ENCODE measurements around the gene EXD3. TPM values are rescaled to one million over a fixed set of nuclear protein-coding genes. Genes with fewer than 3 reads are reported as not detected.
A peak's percentile ranks its signal among the peaks of the same experiment; 100 is the strongest.

EXD3 gene
- polyA plus RNA-seq, 2 of the 4 experiments (the other 2 are of a cell fraction): 3.4 to 4.5 TPM

DNA sequence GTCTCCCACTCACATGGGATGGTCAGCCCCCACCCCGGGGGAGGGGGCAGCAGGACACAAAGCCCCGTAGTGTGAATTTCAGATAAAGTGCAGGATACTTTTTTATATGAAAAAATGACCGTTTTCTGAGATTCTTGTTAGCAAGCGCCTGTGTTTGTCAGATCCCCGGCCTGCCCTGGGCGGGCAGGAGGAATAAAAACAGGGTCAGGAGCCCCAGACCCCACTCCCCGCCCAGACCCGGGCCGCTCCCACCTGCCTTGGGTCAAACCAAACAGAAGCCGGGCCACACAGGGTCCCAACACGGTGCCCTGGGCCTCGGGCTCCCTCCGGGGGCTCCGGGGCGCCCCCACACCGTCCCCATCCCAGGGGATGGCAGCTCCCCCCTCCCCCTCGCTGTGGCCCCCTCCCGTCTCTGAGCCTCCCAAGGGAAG is 107.4 kb downstream of the EXD3 start:
- peak overlapping the region; percentile 98 for H3K4me2 ChIP-seq
- ChIA-PET CTCF (interaction anchor here (2.9 kb wide), 1 partner anchor 13 kb away, joined by 17 read pairs; the partner anchor contains the start of gene NRARP), POLR2A (interaction anchor here (2.2 kb wide), 1 partner anchor 14 kb away, joined by 11 read pairs; the partner anchor contains the start of gene NRARP)
- peak overlapping the region; percentile 88 to 96 for H3K27ac ChIP-seq
- ATAC-seq (no peak), FAIRE-seq (no peak), DNase-seq (ENCODE audit: low read depth in 1 of 2, low spot score in 1 of 2) (peak in 1 of 2 experiments; percentile 14)
- H3K9me3 ChIP-seq: no peaks in the 10 kb centered on the region
- H3K4me3 ChIP-seq: peak overlapping the region; percentile 45
- TF ChIP-seq FOXS1 (CRISPR knock-in tag; IDR thresholded peaks at IDR 0.05) (no peak), ZFP36 (IDR thresholded peaks at IDR 0.05; ENCODE audit: borderline replicate concordance, partially characterized antibody) (no peak), CEBPB (IDR thresholded peaks at IDR 0.05) (no peak), FOSL2 (IDR thresholded peaks at IDR 0.05) (no peak), FOSL2 (CRISPR knock-in tag; IDR thresholded peaks at IDR 0.05) (no peak), HDAC2 (IDR thresholded peaks at IDR 0.05) (no peak), PBX3 (IDR thresholded peaks at IDR 0.05) (no peak), ATOH8 (CRISPR knock-in tag; IDR thresholded peaks at IDR 0.05; ENCODE audit: low read depth) (no peak), CBX2 (IDR thresholded peaks at IDR 0.05; ENCODE audit: borderline replicate concordance, low read depth) (no peak), SMC3 (IDR thresholded peaks at IDR 0.05) (no peak)
- TF ChIP-seq, protein P1, sequence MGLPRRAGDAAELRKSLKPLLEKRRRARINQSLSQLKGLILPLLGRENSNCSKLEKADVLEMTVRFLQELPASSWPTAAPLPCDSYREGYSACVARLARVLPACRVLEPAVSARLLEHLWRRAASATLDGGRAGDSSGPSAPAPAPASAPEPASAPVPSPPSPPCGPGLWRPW (IDR thresholded peaks at IDR 0.05): no peak
- TF ChIP-seq, protein P2, sequence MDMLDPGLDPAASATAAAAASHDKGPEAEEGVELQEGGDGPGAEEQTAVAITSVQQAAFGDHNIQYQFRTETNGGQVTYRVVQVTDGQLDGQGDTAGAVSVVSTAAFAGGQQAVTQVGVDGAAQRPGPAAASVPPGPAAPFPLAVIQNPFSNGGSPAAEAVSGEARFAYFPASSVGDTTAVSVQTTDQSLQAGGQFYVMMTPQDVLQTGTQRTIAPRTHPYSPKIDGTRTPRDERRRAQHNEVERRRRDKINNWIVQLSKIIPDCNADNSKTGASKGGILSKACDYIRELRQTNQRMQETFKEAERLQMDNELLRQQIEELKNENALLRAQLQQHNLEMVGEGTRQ (IDR thresholded peaks at IDR 0.05): no peak
- TF ChIP-seq, protein P3, sequence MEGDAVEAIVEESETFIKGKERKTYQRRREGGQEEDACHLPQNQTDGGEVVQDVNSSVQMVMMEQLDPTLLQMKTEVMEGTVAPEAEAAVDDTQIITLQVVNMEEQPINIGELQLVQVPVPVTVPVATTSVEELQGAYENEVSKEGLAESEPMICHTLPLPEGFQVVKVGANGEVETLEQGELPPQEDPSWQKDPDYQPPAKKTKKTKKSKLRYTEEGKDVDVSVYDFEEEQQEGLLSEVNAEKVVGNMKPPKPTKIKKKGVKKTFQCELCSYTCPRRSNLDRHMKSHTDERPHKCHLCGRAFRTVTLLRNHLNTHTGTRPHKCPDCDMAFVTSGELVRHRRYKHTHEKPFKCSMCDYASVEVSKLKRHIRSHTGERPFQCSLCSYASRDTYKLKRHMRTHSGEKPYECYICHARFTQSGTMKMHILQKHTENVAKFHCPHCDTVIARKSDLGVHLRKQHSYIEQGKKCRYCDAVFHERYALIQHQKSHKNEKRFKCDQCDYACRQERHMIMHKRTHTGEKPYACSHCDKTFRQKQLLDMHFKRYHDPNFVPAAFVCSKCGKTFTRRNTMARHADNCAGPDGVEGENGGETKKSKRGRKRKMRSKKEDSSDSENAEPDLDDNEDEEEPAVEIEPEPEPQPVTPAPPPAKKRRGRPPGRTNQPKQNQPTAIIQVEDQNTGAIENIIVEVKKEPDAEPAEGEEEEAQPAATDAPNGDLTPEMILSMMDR (IDR thresholded peaks at IDR 0.05): no peak
- WGBS (ENCODE audit: missing lambda C conversion rate): 33% methylated on average over 12 of the region's 18 CpGs
- peaks cover 37% of the 10 kb centered on the region for H3K4me1 ChIP-seq

- FAIRE-seq (no peak), DNase-seq (ENCODE audit: low read depth in 1 of 2, low spot score in 1 of 2) (no peak), ATAC-seq (no peak)
- ChIA-PET POLR2A (interaction anchor here (2.2 kb wide), 1 partner anchor 13 kb away, joined by 11 read pairs; the partner anchor contains the start of gene NRARP), CTCF (interaction anchor here (1.3 to 2.3 kb wide), 3 partner anchors 13 to 108 kb away, joined by 4 to 7 read pairs (median 5); partner anchors contain the start of genes EXD3, NOXA1 and NRARP)
- TF ChIP-seq, protein P1 (IDR thresholded peaks at IDR 0.05): no peak
- TF ChIP-seq FOSL2 (IDR thresholded peaks at IDR 0.05) (no peak), FOSL2 (CRISPR knock-in tag; IDR thresholded peaks at IDR 0.05) (no peak), RCOR1 (IDR thresholded peaks at IDR 0.05; ENCODE audit: low read depth, low read length) (no peak), REST (IDR thresholded peaks at IDR 0.05) (no peak), NFE2L2 (conservative IDR thresholded peaks at IDR 0.05; ENCODE audit: low read length) (no peak), CBX8 (IDR thresholded peaks at IDR 0.05) (no peak), HOXB13 (CRISPR knock-in tag; IDR thresholded peaks at IDR 0.05; ENCODE audit: low read depth) (no peak)
- peak overlapping the region; percentile 45; the same call in 1 of the 3 replicates for H3K4me3 ChIP-seq
- peak overlapping the region; percentile 88 to 96 for H3K27ac ChIP-seq
- H3K4me1 ChIP-seq: peaks cover 42% of the 10 kb centered on the region
- peak overlapping the region; percentile 98 for H3K4me2 ChIP-seq
- no peaks in the 10 kb centered on the region for H3K9me3 ChIP-seq
- WGBS (ENCODE audit: missing lambda C conversion rate): 83% methylated on average over 21 of the region's 42 CpGs
These were observed 108.1 kb downstream of the EXD3 start for GRCh38 chr9:137314561-137315560.
